GM12892 (cell line): ENCODE measurements around the gene CMKLR1.

Experiments
- POLR2A ChIP-seq: IDR thresholded peaks from 2 replicates; pipeline ENCODE4 v1.6.1; 2011; ENCODE audit warnings: low read depth, low read length, control low read depth
- POLR2AphosphoS5 ChIP-seq: IDR thresholded peaks from 2 replicates; pipeline ENCODE4 v1.6.1; 2011; ENCODE audit warnings: low read depth, low read length, control low read depth

DNA sequence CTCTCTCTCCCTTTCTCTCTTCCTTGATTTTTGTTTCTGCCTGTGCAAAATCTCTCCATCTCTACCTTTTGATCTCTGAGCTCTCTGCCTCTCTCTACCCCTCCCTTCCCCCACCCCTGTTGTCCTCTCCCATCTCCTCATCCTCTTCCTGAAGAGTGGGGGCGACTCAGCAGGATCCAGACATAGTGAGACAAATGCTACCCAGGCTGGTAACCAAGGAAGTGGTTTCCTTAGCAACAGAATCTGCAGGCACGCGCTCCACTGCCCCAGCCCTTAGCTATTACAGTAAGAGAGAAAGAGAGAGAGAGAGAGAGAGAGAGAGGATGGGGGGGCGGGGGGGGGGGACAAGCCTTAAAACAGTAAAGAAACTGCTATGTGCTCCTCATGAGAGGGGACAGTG lies 85.6 kb downstream of the CMKLR1 start:
- TF ChIP-seq POLR2AphosphoS5 = no peak
- no peak for TF ChIP-seq POLR2A
